HepG2 (cell line): ENCODE measurements around the gene DMTF1.

Experiments
- ATF7-NPFF ChIP-seq: sonication (generic); formaldehyde crosslinking; IDR thresholded peaks from 2 replicates; pipeline ENCODE4 v1.8.1; 2023; ENCODE audit warnings: mild to moderate bottlenecking, low read depth, missing genetic modification reagents, moderate library complexity
- EZH2 ChIP-seq: conservative IDR thresholded peaks from 2 replicates; pipeline ENCODE4 v1.6.1; 2012; ENCODE audit warnings: mild to moderate bottlenecking, low read depth, low read length, moderate library complexity
- HIVEP1 ChIP-seq: sonication (generic); formaldehyde crosslinking; IDR thresholded peaks from 2 replicates; pipeline ENCODE4 v1.4.0; 2020; ENCODE audit warnings: mild to moderate bottlenecking, missing genetic modification reagents
- MAFF ChIP-seq: IDR thresholded peaks from 2 replicates; pipeline ENCODE4 v1.6.1; 2011; ENCODE audit warnings: low read depth, low read length, improper control_type of control experiment
- SMAD3 ChIP-seq: sonication (generic); formaldehyde crosslinking; IDR thresholded peaks from 2 replicates; pipeline ENCODE4 v1.4.0; 2020; ENCODE audit warnings: missing genetic modification reagents
- TSC22D2 ChIP-seq: sonication (generic); formaldehyde crosslinking; IDR thresholded peaks from 2 replicates; pipeline ENCODE4 v1.5.1; 2020; ENCODE audit warnings: missing genetic modification reagents, mild to moderate bottlenecking, borderline replicate concordance
- YY1 ChIP-seq: IDR thresholded peaks from 2 replicates; pipeline ENCODE4 v1.6.1; 2011; ENCODE audit warnings: low read length, low read depth, moderate library complexity, mild to moderate bottlenecking; ENCODE audit not compliant: insufficient read depth, insufficient replicate concordance
- ZNF776 ChIP-seq: sonication (generic); formaldehyde crosslinking; IDR thresholded peaks from 2 replicates; pipeline ENCODE4 v1.4.0; 2020; ENCODE audit warnings: mild to moderate bottlenecking, missing genetic modification reagents
- ZNF816 ChIP-seq: sonication (generic); formaldehyde crosslinking; IDR thresholded peaks from 2 replicates; pipeline ENCODE4 v1.8.0; 2022; ENCODE audit warnings: missing genetic modification reagents, mild to moderate bottlenecking, borderline replicate concordance
- TF ChIP-seq, protein P1 (sequence below): sonication (generic); formaldehyde crosslinking; IDR thresholded peaks from 2 replicates; pipeline ENCODE4 v1.4.0; 2020; ENCODE audit warnings: mild to moderate bottlenecking, missing genetic modification reagents

GRCh38 chr7:87218796-87219544 lies 66.7 kb downstream of the DMTF1 start:
- no peak for TF ChIP-seq MAFF
- no peak for TF ChIP-seq TSC22D2 (CRISPR knock-in tag)
- no peak for TF ChIP-seq ATF7-NPFF (CRISPR knock-in tag)
- no peak for TF ChIP-seq ZNF776 (CRISPR knock-in tag)
- TF ChIP-seq, protein P1, sequence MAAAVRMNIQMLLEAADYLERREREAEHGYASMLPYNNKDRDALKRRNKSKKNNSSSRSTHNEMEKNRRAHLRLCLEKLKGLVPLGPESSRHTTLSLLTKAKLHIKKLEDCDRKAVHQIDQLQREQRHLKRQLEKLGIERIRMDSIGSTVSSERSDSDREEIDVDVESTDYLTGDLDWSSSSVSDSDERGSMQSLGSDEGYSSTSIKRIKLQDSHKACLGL (CRISPR knock-in tag), result no peak
- TF ChIP-seq EZH2, result no peak
- TF ChIP-seq ZNF816 (CRISPR knock-in tag), result no peak
- peak; percentile 22 for TF ChIP-seq YY1
- no peak for TF ChIP-seq SMAD3 (CRISPR knock-in tag)
- TF ChIP-seq HIVEP1 (CRISPR knock-in tag), result no peak
